Activated CD4-positive, CD25-positive, alpha-beta regulatory T cell (primary cell): ENCODE measurements around the gene ADGRG4.

Experiments
- DNase-seq, 4 experiments: peaks; one replicate each; lab custom pipeline; 2025; lab: John Stamatoyannopoulos, UW

ADGRG4 gene

GRCh38 chrX:136304493-136304892 lies 3.7 kb downstream of the ADGRG4 start:
- DNase-seq: no peak

GRCh38 chrX:136306182-136306581 lies 5.4 kb downstream of the ADGRG4 start:
- DNase-seq: no peak

GRCh38 chrX:136307471-136307870 lies 6.7 kb downstream of the ADGRG4 start:
- no peak for DNase-seq

GRCh38 chrX:136310411-136310810 lies 9.6 kb downstream of the ADGRG4 start:
- DNase-seq: no peak

- DNase-seq: no peak
These were observed 17.4 kb downstream of the ADGRG4 start for GRCh38 chrX:136318156-136318555.

- DNase-seq: no peak
These were observed 18.3 kb downstream of the ADGRG4 start for GRCh38 chrX:136318895-136319597.

GRCh38 chrX:136319600-136319999 lies 18.8 kb downstream of the ADGRG4 start:
- no peak for DNase-seq

- no peak for DNase-seq
These were observed 20.8 kb downstream of the ADGRG4 start for GRCh38 chrX:136321532-136321931.

GRCh38 chrX:136322064-136322463 lies 21.3 kb downstream of the ADGRG4 start:
- DNase-seq: no peak

GRCh38 chrX:136325377-136325776 lies 24.6 kb downstream of the ADGRG4 start:
- no peak for DNase-seq

GRCh38 chrX:136328933-136329332 lies 28.2 kb downstream of the ADGRG4 start:
- DNase-seq: no peak

GRCh38 chrX:136336623-136337022 lies 35.9 kb downstream of the ADGRG4 start:
- DNase-seq: no peak

- no peak for DNase-seq
These were observed 38.9 kb downstream of the ADGRG4 start for GRCh38 chrX:136339702-136340101.

GRCh38 chrX:136344320-136344719 lies 43.6 kb downstream of the ADGRG4 start:
- DNase-seq: no peak

GRCh38 chrX:136346506-136346905 lies 45.7 kb downstream of the ADGRG4 start:
- no peak for DNase-seq

GRCh38 chrX:136347706-136348105 lies 46.9 kb downstream of the ADGRG4 start:
- no peak for DNase-seq

GRCh38 chrX:136353526-136354093 lies 52.8 kb downstream of the ADGRG4 start:
- no peak for DNase-seq

- DNase-seq: no peak
These were observed 53.4 kb downstream of the ADGRG4 start for GRCh38 chrX:136354201-136354600.

- DNase-seq: no peak
These were observed 68.6 kb downstream of the ADGRG4 start for GRCh38 chrX:136369377-136369776.

GRCh38 chrX:136376713-136377112 lies 76.0 kb downstream of the ADGRG4 start:
- DNase-seq: no peak

GRCh38 chrX:136380010-136380769 lies 79.4 kb downstream of the ADGRG4 start:
- no peak for DNase-seq

- no peak for DNase-seq
These were observed 85.4 kb downstream of the ADGRG4 start for GRCh38 chrX:136386173-136386572.

- no peak for DNase-seq
These were observed 86.1 kb downstream of the ADGRG4 start for GRCh38 chrX:136386826-136387225.
